ENCODE data around the gene MERTK.

- TF ChIP-seq CTCF (IDR thresholded peaks at IDR 0.05; ENCODE audit: poor library complexity): no peak
- no peak for TF ChIP-seq EZH2 (IDR thresholded peaks at IDR 0.05; ENCODE audit: borderline replicate concordance)
These were observed 122.9 kb downstream of the MERTK start for GRCh38 chr2:112021290-112021689.

Data from hepatocyte (in vitro differentiated cells).